OCI-M2 (cell line): ENCODE measurements around the gene TUFT1.
A peak's percentile ranks its signal among the peaks of the same experiment; 100 is the strongest.
"Not testable (repeated sequence)": the region's sequence is repeated elsewhere in the genome, so short reads cannot be mapped to it uniquely, and the experiment has no call there.

Experiments used
- DNase-seq: peaks from one replicate; lab custom pipeline; 2025; ENCODE audit not compliant: unreplicated experiment; lab: John Stamatoyannopoulos, UW

Gene TUFT1

GRCh38 chr1:151578941-151579340 is 38.8 kb downstream of the TUFT1 start:
- DNase-seq: no peak

GRCh38 chr1:151579436-151580225 is 39.5 kb downstream of the TUFT1 start:
- DNase-seq: no peak

GRCh38 chr1:151581451-151581850 is 41.3 kb downstream of the TUFT1 start:
- DNase-seq: no peak

- DNase-seq: no peak
Measured at GRCh38 chr1:151581921-151582320, 41.8 kb downstream of the TUFT1 start.

- DNase-seq: no peak
Measured at GRCh38 chr1:151583796-151584195, 43.7 kb downstream of the TUFT1 start.

- DNase-seq: no peak
Measured at GRCh38 chr1:151584278-151584677, 44.2 kb downstream of the TUFT1 start.

- no peak for DNase-seq
Measured at GRCh38 chr1:151584780-151585179, 44.7 kb downstream of the TUFT1 start.

GRCh38 chr1:151585622-151586021 is 45.5 kb downstream of the TUFT1 start:
- no peak for DNase-seq

- no peak for DNase-seq
Measured at GRCh38 chr1:151590961-151591360, 50.9 kb downstream of the TUFT1 start.

- no peak for DNase-seq
Measured at GRCh38 chr1:151593730-151594129, 53.6 kb downstream of the TUFT1 start.

GRCh38 chr1:151594143-151594625 is 54.1 kb downstream of the TUFT1 start:
- no peak for DNase-seq

GRCh38 chr1:151596166-151596953 is 56.3 kb downstream of the TUFT1 start:
- DNase-seq: no peak

GRCh38 chr1:151602550-151602949 is 62.4 kb downstream of the TUFT1 start:
- not testable (repeated sequence) for DNase-seq

- no peak for DNase-seq
Measured at GRCh38 chr1:151604291-151604690, 64.2 kb downstream of the TUFT1 start.

GRCh38 chr1:151606384-151606783 is 66.3 kb downstream of the TUFT1 start:
- no peak for DNase-seq

GRCh38 chr1:151606857-151607256 is 66.7 kb downstream of the TUFT1 start:
- no peak for DNase-seq

GRCh38 chr1:151610142-151610541 is 70.0 kb downstream of the TUFT1 start:
- no peak for DNase-seq

- no peak for DNase-seq
Measured at GRCh38 chr1:151611288-151611790, 71.2 kb downstream of the TUFT1 start.

GRCh38 chr1:151611832-151612500 is 71.9 kb downstream of the TUFT1 start, which contains the start of gene SNX27:
Gene SNX27, plus strand, starts transcription at chr1:151612050. Its CDS starts 152 bp downstream, at chr1:151612202.
- DNase-seq: peak; percentile 51

GRCh38 chr1:151612501-151613281 is 72.6 kb downstream of the TUFT1 start:
- DNase-seq: no peak
